ENCODE results near the gene LRMDA.

GRCh38 chr10:75431180-75432111 lies at the start of gene LRMDA:
- no peak for TF ChIP-seq CTCF (IDR thresholded peaks at IDR 0.05)
- TF ChIP-seq POLR2A (IDR thresholded peaks at IDR 0.05): no peak
- TF ChIP-seq EP300 (IDR thresholded peaks at IDR 0.05): no peak
- TF ChIP-seq POLR2AphosphoS5 (IDR thresholded peaks at IDR 0.05): peak in 1 of 4 donors; percentile 25

Measured in sigmoid colon (tissue), 4 donors.